ENCODE data around the gene PNKD. TPM values are rescaled to one million over a fixed set of nuclear protein-coding genes. Genes with fewer than 3 reads are reported as not detected.
A peak's percentile ranks its signal among the peaks of the same experiment; 100 is the strongest.

Gene PNKD
- total and polyA plus RNA-seq, 11 donors: 53.8 to 146 (median 72.5) TPM

DNA sequence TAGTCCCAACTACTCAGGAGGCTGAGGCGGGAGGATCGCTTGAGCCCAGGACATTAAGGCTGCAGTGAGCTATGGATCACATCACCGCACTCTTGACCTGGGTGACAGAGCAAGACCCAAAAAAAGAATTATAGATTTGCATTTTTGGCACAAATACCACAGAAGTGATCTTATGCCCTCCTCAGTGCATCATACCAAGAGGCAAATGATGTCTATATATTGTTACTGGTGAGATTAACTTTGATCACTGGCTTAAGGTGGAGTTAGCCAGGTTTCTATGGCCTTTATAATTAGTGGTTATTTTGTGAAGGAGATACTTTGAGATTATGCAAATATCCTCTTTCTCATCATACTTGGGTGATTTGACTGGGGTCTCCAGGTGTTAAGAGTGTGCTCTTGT, 64.2 kb downstream of the PNKD start:
- intact Hi-C loops (cut with DNase I): no loop called here
- TF ChIP-seq POLR2A (IDR thresholded peaks at IDR 0.05): no peak
- TF ChIP-seq, protein P1, sequence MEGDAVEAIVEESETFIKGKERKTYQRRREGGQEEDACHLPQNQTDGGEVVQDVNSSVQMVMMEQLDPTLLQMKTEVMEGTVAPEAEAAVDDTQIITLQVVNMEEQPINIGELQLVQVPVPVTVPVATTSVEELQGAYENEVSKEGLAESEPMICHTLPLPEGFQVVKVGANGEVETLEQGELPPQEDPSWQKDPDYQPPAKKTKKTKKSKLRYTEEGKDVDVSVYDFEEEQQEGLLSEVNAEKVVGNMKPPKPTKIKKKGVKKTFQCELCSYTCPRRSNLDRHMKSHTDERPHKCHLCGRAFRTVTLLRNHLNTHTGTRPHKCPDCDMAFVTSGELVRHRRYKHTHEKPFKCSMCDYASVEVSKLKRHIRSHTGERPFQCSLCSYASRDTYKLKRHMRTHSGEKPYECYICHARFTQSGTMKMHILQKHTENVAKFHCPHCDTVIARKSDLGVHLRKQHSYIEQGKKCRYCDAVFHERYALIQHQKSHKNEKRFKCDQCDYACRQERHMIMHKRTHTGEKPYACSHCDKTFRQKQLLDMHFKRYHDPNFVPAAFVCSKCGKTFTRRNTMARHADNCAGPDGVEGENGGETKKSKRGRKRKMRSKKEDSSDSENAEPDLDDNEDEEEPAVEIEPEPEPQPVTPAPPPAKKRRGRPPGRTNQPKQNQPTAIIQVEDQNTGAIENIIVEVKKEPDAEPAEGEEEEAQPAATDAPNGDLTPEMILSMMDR (IDR thresholded peaks at IDR 0.05): no peak
- DNase-seq (no peak), ATAC-seq (no peak)
- WGBS, 4 donors: 97 to 99% (median 98%) methylated on average over 3 of the region's 3 CpGs
- H3K4me1 ChIP-seq: peaks cover 0 to 36% (median 0%) of the 10 kb centered on the region in 12 donors
- no peaks in the 10 kb centered on the region for H3K36me3 ChIP-seq
- peak overlapping the region in 1 of 12 donors; percentile 93 for H3K27ac ChIP-seq
- H3K27me3 ChIP-seq: no peaks in the 10 kb centered on the region
- peaks cover 0 to 3% (median 0%) of the 10 kb centered on the region in 12 donors for H3K9me3 ChIP-seq
- H3K4me3 ChIP-seq: no peak overlapping the region

DNA sequence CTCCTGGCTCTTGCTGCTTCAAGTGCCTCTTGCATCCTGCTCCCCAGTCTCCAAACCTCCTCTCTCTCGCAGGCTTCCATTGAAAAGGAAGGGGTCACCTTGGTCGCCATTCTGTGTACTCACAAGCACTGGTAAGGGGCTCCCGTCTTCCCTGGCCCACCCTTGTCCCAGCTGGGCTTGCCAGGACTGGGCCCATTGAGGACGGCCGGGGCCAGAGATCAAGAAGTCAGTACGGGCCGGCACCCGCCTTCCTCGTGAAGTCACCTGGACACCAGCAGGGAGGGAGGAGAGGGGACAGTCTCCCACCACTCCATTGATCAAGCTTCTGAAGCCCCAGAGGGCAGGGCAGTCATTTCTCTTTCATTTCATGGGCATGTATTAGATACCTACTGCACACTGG, 70.3 kb downstream of the PNKD start:
- H3K9me3 ChIP-seq: no peaks in the 10 kb centered on the region
- TF ChIP-seq, protein P1 (IDR thresholded peaks at IDR 0.05): no peak
- TF ChIP-seq POLR2A (IDR thresholded peaks at IDR 0.05): no peak
- no peaks in the 10 kb centered on the region for H3K27me3 ChIP-seq
- no peak for ATAC-seq
- no peak overlapping the region for H3K27ac ChIP-seq
- peaks cover 0 to 8% (median 0%) of the 10 kb centered on the region in 9 donors for H3K36me3 ChIP-seq
- intact Hi-C loops (cut with DNase I): no loop called here
- H3K4me3 ChIP-seq: no peak overlapping the region
- H3K4me1 ChIP-seq: peaks cover 0 to 9% (median 0%) of the 10 kb centered on the region in 12 donors
- 89 to 96% (median 94%) methylated on average over 5 to 9 of the region's 9 CpGs for WGBS, 4 donors
- no peak for DNase-seq

DNA sequence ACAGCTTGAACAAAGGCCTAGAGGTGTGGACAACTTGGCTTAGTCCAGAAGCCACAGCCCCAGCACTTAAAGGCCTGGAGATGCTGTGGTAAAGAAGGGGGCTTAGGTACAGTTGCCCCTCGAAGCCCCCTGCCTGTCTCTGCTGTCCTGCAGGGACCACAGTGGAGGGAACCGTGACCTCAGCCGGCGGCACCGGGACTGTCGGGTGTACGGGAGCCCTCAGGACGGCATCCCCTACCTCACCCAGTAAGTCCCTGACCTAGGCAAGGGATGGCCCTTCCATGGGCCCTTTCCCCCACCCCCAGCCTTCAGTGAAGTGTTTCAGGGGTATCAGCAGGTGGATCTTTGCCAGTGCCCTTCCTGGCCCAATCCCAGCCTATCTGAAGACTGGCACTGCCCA, 71.1 kb downstream of the PNKD start:
- DNase-seq (no peak), ATAC-seq (no peak)
- intact Hi-C loops (cut with DNase I): no loop called here
- Histone ChIP-seq H3K9me3 (no peaks in the 10 kb centered on the region), H3K27me3 (no peaks in the 10 kb centered on the region), H3K36me3 (peaks cover 0 to 8% (median 0%) of the 10 kb centered on the region in 9 donors), H3K4me1 (peaks cover 0 to 9% (median 0%) of the 10 kb centered on the region in 12 donors), H3K4me3 (no peak overlapping the region), H3K27ac (no peak overlapping the region)
- 94 to 97% (median 96%) methylated on average over 8 of the region's 8 CpGs for WGBS, 4 donors
- TF ChIP-seq, protein P1 (IDR thresholded peaks at IDR 0.05): no peak
- TF ChIP-seq POLR2A (IDR thresholded peaks at IDR 0.05): no peak

DNA sequence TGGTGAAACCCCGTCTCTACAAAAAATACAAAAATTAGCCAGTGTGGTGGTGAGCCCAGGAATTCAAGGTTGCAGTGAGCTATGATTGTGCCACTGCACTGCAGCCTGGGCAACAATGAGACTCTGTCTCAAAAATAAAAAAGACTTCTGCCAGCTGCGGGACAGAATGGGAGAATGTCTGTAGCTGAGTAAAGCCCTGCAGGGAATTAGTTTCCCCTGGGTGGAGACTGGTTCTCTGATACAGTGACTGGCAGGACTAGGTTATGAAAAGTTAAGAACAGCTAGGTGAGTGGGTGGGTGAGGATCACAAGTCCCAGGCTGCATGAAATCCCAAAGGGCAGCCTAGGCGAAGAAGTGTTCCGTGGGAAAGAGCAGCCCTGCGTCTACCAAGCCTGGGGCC, 72.5 kb downstream of the PNKD start:
- Histone ChIP-seq H3K4me1 (peaks cover 0 to 9% (median 0%) of the 10 kb centered on the region in 12 donors), H3K27ac (no peak overlapping the region), H3K27me3 (no peaks in the 10 kb centered on the region), H3K36me3 (peaks cover 0 to 8% (median 0%) of the 10 kb centered on the region in 9 donors), H3K4me3 (no peak overlapping the region), H3K9me3 (no peaks in the 10 kb centered on the region)
- TF ChIP-seq, protein P1 (IDR thresholded peaks at IDR 0.05): no peak
- no peak for TF ChIP-seq POLR2A (IDR thresholded peaks at IDR 0.05)
- WGBS, 4 donors: 79 to 98% (median 94%) methylated on average over 5 of the region's 5 CpGs
- intact Hi-C loops (cut with DNase I): no loop called here
- DNase-seq (no peak), ATAC-seq (no peak)

Measured in heart left ventricle (tissue), 16 donors.